H9 (cell line): ENCODE data around the gene TERB1. TPM values are rescaled to one million over a fixed set of nuclear protein-coding genes. Genes with fewer than 3 reads are reported as not detected.

ENCODE experiments used
- DNase-seq: peaks from one replicate; pipeline ENCODE4 v3.0.0-alpha.2; 2017
- H2AFZ ChIP-seq: one replicate; pipeline ENCODE4 v1.6.1; 2013; ENCODE audit warnings: mild to moderate bottlenecking, low read length, control low read depth, moderate library complexity
- H2AK5ac ChIP-seq: 2 replicates; pipeline ENCODE4 v1.6.1; 2013; ENCODE audit warnings: low read length, control low read depth, mixed read lengths; ENCODE audit not compliant: insufficient read length
- H2BK120ac ChIP-seq: one replicate; pipeline ENCODE4 v1.6.1; 2013; ENCODE audit warnings: low read depth, mild to moderate bottlenecking, low read length, control low read depth, inconsistent platforms; ENCODE audit not compliant: poor library complexity, severe bottlenecking
- H2BK12ac ChIP-seq: 2 replicates; pipeline ENCODE4 v1.6.1; 2013; ENCODE audit warnings: low read length, control low read depth, mixed read lengths, low read depth; ENCODE audit not compliant: insufficient read length
- H2BK15ac ChIP-seq: 2 replicates; pipeline ENCODE4 v1.6.1; 2013; ENCODE audit warnings: low read depth, low read length, control low read depth
- H2BK20ac ChIP-seq: one replicate; pipeline ENCODE4 v1.6.1; 2013; ENCODE audit warnings: low read depth, mild to moderate bottlenecking, low read length, control low read depth, inconsistent platforms; ENCODE audit not compliant: poor library complexity, severe bottlenecking
- H2BK5ac ChIP-seq: 2 replicates; pipeline ENCODE4 v1.6.1; 2013; ENCODE audit warnings: low read length, control low read depth, mixed read lengths; ENCODE audit not compliant: insufficient read length
- H3K14ac ChIP-seq: 2 replicates; pipeline ENCODE4 v1.6.1; 2013; ENCODE audit warnings: low read length, control low read depth; ENCODE audit not compliant: insufficient read depth
- H3K18ac ChIP-seq: 2 replicates; pipeline ENCODE4 v1.6.1; 2013; ENCODE audit warnings: low read depth, mild to moderate bottlenecking, mixed read lengths, low read length, control low read depth; ENCODE audit not compliant: insufficient read length
- H3K23ac ChIP-seq: 2 replicates; pipeline ENCODE4 v1.6.1; 2013; ENCODE audit warnings: low read length, control low read depth, mixed read lengths, low read depth; ENCODE audit not compliant: insufficient read length
- H3K23me2 ChIP-seq: 2 replicates; pipeline ENCODE4 v1.6.1; 2013; ENCODE audit warnings: low read depth, mild to moderate bottlenecking, mixed read lengths, low read length, control low read depth; ENCODE audit not compliant: insufficient read length, poor library complexity, severe bottlenecking
- H3K27ac ChIP-seq: 2 replicates; pipeline ENCODE4 v1.5.1; 2013; ENCODE audit warnings: low read length, control low read depth, mixed read lengths, low read depth; ENCODE audit not compliant: insufficient read length
- H3K27me3 ChIP-seq: 2 replicates; pipeline ENCODE4 v1.6.1; 2013; ENCODE audit warnings: low read length, control low read depth, inconsistent platforms; ENCODE audit not compliant: insufficient read depth
- H3K4ac ChIP-seq: 2 replicates; pipeline ENCODE4 v1.6.1; 2013; ENCODE audit warnings: low read depth, mild to moderate bottlenecking, control low read depth, inconsistent platforms, low read length, moderate library complexity
- H3K4me1 ChIP-seq: 2 replicates; pipeline ENCODE4 v1.6.1; 2013; ENCODE audit warnings: low read length, control low read depth, inconsistent platforms; ENCODE audit not compliant: insufficient read depth
- H3K4me2 ChIP-seq: 2 replicates; pipeline ENCODE4 v1.6.1; 2013; ENCODE audit warnings: low read length, control low read depth, mixed read lengths; ENCODE audit not compliant: insufficient read length, insufficient read depth
- H3K56ac ChIP-seq: 2 replicates; pipeline ENCODE4 v1.6.1; 2013; ENCODE audit warnings: low read depth, mild to moderate bottlenecking, mixed read lengths, low read length, control low read depth; ENCODE audit not compliant: insufficient read length
- H3K79me1 ChIP-seq: 2 replicates; pipeline ENCODE4 v1.6.1; 2013; ENCODE audit warnings: low read depth, mild to moderate bottlenecking, moderate library complexity, low read length, control low read depth, inconsistent platforms; ENCODE audit not compliant: insufficient read depth, poor library complexity, severe bottlenecking
- H3K79me2 ChIP-seq: 2 replicates; pipeline ENCODE4 v1.6.1; 2013; ENCODE audit warnings: low read length, control low read depth, inconsistent platforms; ENCODE audit not compliant: insufficient read depth
- H3K9ac ChIP-seq: 2 replicates; pipeline ENCODE4 v1.6.1; 2013; ENCODE audit warnings: low read length, control low read depth, mixed read lengths; ENCODE audit not compliant: insufficient read length; ENCODE audit errors: extremely low read depth
- H3K9me3 ChIP-seq: one replicate; pipeline ENCODE4 v1.6.1; 2013; ENCODE audit warnings: low read depth, low read length, inconsistent platforms; ENCODE audit not compliant: control insufficient read depth
- H3T11ph ChIP-seq: one replicate; pipeline ENCODE4 v1.6.1; 2013; ENCODE audit warnings: mild to moderate bottlenecking, low read length, control low read depth, inconsistent platforms
- H4K20me1 ChIP-seq: one replicate; pipeline ENCODE4 v1.6.1; 2013; ENCODE audit not compliant: control insufficient read depth, insufficient read length, insufficient read depth
- H4K5ac ChIP-seq: 2 replicates; pipeline ENCODE4 v1.6.1; 2013; ENCODE audit warnings: low read depth, mild to moderate bottlenecking, mixed read lengths, low read length, control low read depth; ENCODE audit not compliant: insufficient read length
- H4K8ac ChIP-seq: replicated peaks from 2 replicates; pipeline ENCODE4 v1.6.1; 2013; ENCODE audit warnings: low read length, control low read depth, mixed read lengths, low read depth; ENCODE audit not compliant: insufficient read length
- H4K91ac ChIP-seq: 2 replicates; pipeline ENCODE4 v1.6.1; 2013; ENCODE audit warnings: low read depth, mild to moderate bottlenecking, moderate library complexity, mixed read lengths, low read length, control low read depth; ENCODE audit not compliant: insufficient read length
- H3K27ac Mint-ChIP-seq, 3 experiments: 2 replicates in 2 of 3; 3 replicates in 1 of 3; pipeline ENCODE4 v1.8.0; 2020 to 2021; ENCODE audit warnings: mixed read lengths in 3 of 3, mild to moderate bottlenecking in 1 of 3, moderate library complexity in 1 of 3
- H3K27me3 Mint-ChIP-seq: 2 replicates; pipeline ENCODE4 v1.8.0; 2021; ENCODE audit warnings: low read depth, mild to moderate bottlenecking, moderate library complexity, mixed read lengths
- H3K36me3 Mint-ChIP-seq, 3 experiments: 2 replicates in 2 of 3; 3 replicates in 1 of 3; pipeline ENCODE4 v1.8.0; 2020 to 2021; ENCODE audit warnings: low read depth in 3 of 3, mixed read lengths in 3 of 3; ENCODE audit not compliant: insufficient read depth in 1 of 3
- H3K4me1 Mint-ChIP-seq, 2 experiments: 2 replicates each; pipeline ENCODE4 v1.8.0; 2020; ENCODE audit warnings: mixed read lengths in 2 of 2
- H3K4me3 Mint-ChIP-seq, 2 experiments: 2 replicates in 1 of 2; 3 replicates in 1 of 2; pipeline ENCODE4 v1.8.0; 2020 to 2021; ENCODE audit warnings: mild to moderate bottlenecking in 2 of 2, mixed read lengths in 2 of 2, moderate library complexity in 1 of 2
- H3K9me3 Mint-ChIP-seq, 2 experiments: 2 replicates in 1 of 2; 3 replicates in 1 of 2; pipeline ENCODE4 v1.8.0; 2020; ENCODE audit warnings: mild to moderate bottlenecking in 2 of 2, mixed read lengths in 2 of 2, moderate library complexity in 1 of 2
- WGBS: extraction: QIAGEN DNeasy Blood & Tissue Kit; methylation state at CpG from one replicate; pipeline ENCODE4 v1.1.7; 2013; ENCODE audit warnings: missing lambda C conversion rate, low lambda C conversion rate, mixed read lengths; ENCODE audit not compliant: insufficient read length; ENCODE audit errors: extremely low coverage; 5-methylcytosine and 5-hydroxymethylcytosine counted together
- total RNA-seq: library from RNA; stranded (reverse); gene quantifications from 2 replicates; pipeline ENCODE4 v1.2.1, GENCODE V29; 2021
- TF ChIP-seq, protein P1 (sequence below): fragments of 200-600 bp; sonication (generic); conservative IDR thresholded peaks from 3 replicates; pipeline ENCODE4 v1.8.0; 2021; ENCODE audit warnings: antibody characterized with exemption, mild to moderate bottlenecking

TERB1 gene
- total RNA-seq, 1 experiment from 2014 or later, result not detected

DNA sequence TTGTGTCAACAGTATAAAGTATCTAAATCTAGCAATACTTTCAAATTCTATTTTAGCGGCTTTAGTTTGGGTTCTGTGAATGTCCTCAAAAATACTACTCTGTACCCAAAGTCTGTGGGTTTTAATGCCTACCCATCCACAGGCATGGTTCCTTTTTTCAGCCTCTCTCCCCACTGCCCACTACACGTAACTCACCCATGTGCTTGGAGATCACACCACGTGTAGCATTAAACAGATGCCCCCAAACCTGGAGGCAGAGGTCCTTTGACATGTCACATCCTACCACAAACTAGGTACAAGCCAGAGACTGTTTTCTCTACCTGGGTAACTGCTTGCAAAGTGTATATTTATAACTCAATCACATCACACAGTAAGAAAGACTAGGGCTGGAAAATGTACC is 55.3 kb downstream of the TERB1 start:
- Histone ChIP-seq H3K4me1 (no peaks in the 10 kb centered on the region; the same call in 1 of the 2 replicates), H3K9me3 (no peaks in the 10 kb centered on the region), H3K56ac (no peak overlapping the region), H2BK20ac (no peak overlapping the region), H3K23me2 (peaks cover 8% of the 10 kb centered on the region), H4K8ac (no peak overlapping the region), H3K79me2 (peaks cover 24% of the 10 kb centered on the region), H3K18ac (no peak overlapping the region), H3K79me1 (peaks cover 24% of the 10 kb centered on the region), H3K14ac (no peak overlapping the region), H3K9ac (no peak overlapping the region), H2BK15ac (no peak overlapping the region), H4K20me1 (peaks cover 5% of the 10 kb centered on the region), H4K5ac (no peak overlapping the region), H3K27me3 (no peaks in the 10 kb centered on the region), H2AFZ (no peak overlapping the region), H2BK120ac (no peak overlapping the region), H3K4me2 (no peak overlapping the region), H2AK5ac (no peak overlapping the region), H3T11ph (no peak overlapping the region), H2BK5ac (no peak overlapping the region), H3K27ac (no peak overlapping the region), H2BK12ac (no peak overlapping the region), H4K91ac (no peak overlapping the region), H3K4ac (no peak overlapping the region), H3K23ac (no peak overlapping the region)
- Mint-ChIP-seq H3K27ac (no peak overlapping the region; a peak in 1 of 7 replicates), H3K36me3 (peaks cover 29 to 80% (median 79%) of the 10 kb centered on the region in 3 experiments), H3K27me3 (no peaks in the 10 kb centered on the region), H3K9me3 (no peaks in the 10 kb centered on the region), H3K4me3 (no peak overlapping the region), H3K4me1 (peaks cover 22 to 31% of the 10 kb centered on the region in 2 experiments)
- no peak for DNase-seq
- TF ChIP-seq, protein P1, sequence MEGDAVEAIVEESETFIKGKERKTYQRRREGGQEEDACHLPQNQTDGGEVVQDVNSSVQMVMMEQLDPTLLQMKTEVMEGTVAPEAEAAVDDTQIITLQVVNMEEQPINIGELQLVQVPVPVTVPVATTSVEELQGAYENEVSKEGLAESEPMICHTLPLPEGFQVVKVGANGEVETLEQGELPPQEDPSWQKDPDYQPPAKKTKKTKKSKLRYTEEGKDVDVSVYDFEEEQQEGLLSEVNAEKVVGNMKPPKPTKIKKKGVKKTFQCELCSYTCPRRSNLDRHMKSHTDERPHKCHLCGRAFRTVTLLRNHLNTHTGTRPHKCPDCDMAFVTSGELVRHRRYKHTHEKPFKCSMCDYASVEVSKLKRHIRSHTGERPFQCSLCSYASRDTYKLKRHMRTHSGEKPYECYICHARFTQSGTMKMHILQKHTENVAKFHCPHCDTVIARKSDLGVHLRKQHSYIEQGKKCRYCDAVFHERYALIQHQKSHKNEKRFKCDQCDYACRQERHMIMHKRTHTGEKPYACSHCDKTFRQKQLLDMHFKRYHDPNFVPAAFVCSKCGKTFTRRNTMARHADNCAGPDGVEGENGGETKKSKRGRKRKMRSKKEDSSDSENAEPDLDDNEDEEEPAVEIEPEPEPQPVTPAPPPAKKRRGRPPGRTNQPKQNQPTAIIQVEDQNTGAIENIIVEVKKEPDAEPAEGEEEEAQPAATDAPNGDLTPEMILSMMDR, result no peak
- WGBS, result no CpG with 5 or more reads among the region's 3 CpGs
